RPMI7951 (cell line): ENCODE results near the gene RELT. TPM values are rescaled to one million over a fixed set of nuclear protein-coding genes. Genes with fewer than 3 reads are reported as not detected.

Experiments used
- DNase-seq: peaks from one replicate; pipeline ENCODE4 v3.0.0-alpha.2; 2012; ENCODE audit warnings: low read depth
- total RNA-seq: library from RNA; depleted of rRNA; stranded (reverse); fragments of >200 nt; shearing (Covaris generic); gene quantifications from 2 replicates; pipeline ENCODE4 v1.2.3, GENCODE V29; 2014; rRNA removed

The RELT gene, protein sequence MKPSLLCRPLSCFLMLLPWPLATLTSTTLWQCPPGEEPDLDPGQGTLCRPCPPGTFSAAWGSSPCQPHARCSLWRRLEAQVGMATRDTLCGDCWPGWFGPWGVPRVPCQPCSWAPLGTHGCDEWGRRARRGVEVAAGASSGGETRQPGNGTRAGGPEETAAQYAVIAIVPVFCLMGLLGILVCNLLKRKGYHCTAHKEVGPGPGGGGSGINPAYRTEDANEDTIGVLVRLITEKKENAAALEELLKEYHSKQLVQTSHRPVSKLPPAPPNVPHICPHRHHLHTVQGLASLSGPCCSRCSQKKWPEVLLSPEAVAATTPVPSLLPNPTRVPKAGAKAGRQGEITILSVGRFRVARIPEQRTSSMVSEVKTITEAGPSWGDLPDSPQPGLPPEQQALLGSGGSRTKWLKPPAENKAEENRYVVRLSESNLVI
- total RNA-seq, result 4.2 and 5.1 TPM in 2 replicates

DNA sequence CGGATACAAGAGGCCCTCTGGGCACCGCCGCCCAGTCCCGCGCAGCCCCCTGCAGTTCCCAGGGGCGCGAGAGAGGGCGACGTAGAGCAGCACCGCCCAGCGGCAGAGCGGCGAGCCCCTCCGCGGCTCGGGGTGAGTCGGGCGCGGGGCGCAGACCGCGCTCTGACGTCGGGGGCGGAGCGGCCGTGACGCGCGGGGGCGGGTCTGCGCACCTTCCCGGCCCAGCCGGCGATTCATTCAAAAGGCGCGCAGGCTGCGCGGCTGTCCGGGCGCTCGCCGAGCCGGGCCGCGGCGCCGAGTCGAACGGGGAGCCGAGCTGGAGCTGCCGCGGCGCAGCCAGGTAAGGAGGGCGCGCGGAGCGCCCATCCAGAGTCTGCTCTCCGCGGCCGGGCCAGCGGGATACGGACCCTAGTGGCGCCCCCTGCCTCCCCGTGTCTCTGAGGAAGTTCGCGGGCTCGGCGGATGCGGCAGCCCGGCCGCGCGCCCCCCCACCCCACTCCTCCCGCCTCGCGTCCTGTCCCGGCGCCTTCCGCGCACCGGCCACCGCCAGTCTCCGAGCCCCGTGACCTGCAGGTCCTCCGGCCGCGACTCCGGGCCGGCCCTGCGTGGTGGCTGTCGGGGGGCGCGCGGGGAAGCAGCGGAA, at the start of gene RELT:
Gene RELT (plus strand): TSS at position 240 of the 643 bp plus-strand sequence. CDS start 12,738 bp downstream, outside the sequence.
- DNase-seq, result peak; percentile 88

DNA sequence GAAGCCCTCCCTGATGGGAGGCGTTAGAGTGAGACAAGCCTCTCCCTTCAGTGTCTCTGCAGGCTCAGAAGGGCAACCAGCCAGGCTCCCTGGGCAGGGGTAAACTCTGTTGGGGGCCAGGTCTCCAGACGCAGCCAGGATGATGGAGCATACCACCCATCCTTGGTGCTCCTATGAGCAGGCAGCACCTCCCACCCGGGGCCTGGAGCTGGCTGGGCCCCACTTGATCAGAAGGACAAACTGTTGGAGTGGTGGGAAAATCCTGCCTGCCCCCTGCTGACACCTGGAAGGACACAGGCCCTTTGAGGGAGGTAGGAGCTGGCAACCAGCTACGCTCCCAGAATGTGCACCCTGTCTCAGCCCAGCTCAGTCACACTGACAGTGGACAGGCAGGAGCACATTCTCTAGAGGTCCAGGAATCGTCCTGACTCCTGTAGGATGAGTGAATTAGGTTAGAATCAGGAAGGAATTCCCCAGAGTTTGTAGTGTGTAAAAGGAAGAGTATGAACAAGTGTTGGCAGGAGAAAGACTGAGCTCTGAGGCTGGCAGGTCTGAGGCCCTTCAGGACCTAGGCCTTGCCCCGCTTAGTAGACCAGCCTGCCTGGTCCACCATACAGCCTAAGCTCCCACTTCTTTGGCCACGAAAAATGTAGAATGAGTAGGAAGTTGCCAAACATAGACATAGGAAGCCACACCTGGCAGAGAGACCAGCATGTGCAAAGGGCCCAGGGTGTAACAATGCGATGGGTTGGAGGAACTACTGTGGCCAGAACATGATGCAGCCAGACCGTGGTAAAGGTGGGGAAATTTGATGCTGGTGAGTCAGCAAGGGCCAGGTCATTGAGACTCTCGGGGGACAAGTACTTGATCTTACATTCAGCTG, 49.0 kb upstream of the RELT start:
- peak; percentile 66 for DNase-seq

DNA sequence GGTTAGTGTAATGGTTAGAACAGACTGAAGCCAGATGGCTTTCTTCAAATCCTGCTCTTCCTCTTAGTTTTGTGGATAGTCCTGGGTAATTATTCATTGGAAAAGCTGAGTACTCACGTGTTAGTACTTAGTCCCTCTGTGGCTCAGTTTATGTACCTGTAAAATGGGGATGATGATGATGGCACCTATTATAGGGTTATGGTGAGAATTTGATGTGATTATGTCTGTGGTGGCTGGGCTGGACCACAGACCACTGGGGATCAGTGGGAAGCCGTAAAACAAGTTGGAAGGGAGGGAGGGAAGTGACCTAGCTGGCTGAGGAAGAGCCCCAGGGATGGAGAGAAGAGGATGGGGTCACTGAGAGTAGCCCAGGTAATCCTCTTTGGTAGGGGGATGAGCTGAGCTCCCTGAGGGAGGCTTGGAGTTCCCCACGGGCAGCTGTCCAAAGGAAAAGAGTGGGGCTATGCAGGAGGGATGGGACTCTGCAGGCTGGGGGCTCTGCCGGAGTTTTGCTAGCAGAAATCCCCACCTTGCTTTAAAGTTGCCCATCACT, 48.3 kb upstream of the RELT start:
- no peak for DNase-seq

DNA sequence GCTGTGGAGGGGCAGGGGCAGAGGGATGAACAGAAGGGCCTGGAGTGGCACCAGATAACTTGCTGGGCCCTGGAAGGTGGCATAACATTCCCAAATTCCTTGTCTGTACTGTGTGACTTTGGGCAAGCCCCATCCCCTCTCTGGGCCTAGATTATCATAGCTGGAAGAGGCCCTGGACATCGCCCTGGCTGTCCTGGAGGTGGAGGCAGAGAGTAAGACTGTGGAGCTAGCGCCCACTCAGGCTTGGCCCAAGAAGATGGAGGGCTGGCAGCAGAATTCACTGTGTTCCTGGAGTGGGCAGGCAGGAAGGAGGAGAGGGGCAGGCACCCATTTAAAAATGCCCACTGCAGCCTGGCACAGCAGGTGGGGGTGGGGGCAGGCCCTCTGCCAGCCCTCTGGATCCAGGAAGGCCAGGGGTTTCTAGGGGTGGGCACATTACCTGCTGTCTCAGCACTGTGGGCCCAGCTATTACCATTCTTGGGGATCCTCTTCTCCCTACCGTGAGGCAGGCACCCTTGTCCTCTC, 45.6 kb upstream of the RELT start:
- DNase-seq, result peak; percentile 43

DNA sequence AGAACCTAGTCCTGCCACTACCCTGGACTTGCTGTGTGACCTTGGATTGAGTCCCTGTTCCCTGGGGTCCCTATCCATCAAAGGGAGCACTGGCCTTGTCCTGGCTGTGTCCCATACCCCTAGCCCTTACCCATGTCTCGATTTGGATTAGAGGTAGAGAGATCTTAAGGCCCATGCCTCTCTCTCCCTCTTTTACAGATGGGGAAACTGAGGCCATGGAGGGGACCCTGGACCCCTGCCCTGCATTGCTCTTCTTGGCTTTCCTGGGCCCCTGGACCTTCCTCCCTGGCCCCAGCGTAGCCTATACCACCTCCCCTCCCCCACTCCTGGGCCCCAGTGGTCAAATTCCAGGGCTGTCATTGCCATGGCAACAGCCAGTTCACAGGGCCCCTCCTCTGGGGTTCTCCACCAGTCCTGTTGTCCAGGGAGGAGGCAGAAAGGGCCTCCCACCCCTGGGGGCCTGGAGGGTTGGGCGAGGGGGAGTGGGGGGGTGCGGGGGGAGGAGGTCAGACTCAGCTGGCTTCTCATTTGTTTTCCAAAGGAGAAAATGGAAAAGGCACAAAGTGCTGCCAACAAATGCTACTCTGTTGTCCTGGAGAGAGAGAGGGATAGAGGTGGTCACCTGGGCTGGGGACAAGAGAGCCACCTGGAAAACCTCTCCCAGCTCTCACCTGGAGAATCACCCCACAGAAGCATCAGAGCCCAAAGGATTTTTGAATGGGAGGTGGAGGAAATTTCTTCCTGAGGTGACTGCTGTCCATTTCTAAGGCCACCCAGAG, 44.9 kb upstream of the RELT start:
- peak; percentile 53 for DNase-seq

DNA sequence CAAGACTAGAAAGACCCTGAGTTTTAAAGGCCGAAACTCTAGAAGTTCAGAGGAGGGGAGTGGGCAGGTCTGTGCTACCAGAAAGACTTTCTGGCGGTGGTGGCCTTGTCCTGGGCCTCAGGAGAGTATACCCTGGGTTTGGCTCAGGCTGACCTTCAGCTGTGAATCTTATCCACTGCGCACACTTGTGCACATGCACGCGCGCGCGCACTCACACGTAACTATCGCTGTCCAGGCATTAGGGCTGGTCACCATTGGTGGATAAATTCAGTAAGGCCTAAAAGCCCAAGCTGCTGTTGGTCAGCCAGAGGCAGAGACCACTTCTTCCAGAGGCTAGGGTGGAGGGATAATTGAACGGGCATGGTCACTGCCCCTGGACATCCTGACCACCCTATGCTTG, 43.0 kb upstream of the RELT start:
- no peak for DNase-seq

- DNase-seq, result no peak
These were observed 42.4 kb upstream of the RELT start for GRCh38 chr11:73333640-73334383.

GRCh38 chr11:73334384-73335203, 41.6 kb upstream of the RELT start:
- DNase-seq, result peak; percentile 93

- DNase-seq, result peak; percentile 88
These were observed 40.8 kb upstream of the RELT start for GRCh38 chr11:73335204-73335923.

GRCh38 chr11:73337846-73338245, 38.4 kb upstream of the RELT start:
- no peak for DNase-seq

DNA sequence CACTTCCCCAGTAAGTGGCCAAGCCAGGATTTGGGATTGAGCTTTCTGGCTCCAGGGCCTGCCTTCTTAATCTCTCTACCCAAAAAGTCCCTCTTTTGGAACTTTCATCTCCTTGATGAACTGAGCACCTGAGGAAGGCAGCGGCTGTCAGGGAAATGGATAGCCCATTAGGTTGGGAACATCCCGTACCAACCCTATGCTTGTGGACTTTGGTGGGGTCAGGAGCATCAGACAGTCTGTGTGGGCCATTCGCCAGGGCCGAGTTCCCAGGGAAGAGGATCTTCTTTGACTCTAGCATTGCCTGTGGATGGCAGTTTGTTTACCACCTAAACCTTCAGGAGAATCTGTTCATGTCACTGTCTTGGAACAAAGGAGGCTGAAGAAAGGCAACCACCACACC, 37.9 kb upstream of the RELT start:
- DNase-seq, result no peak

GRCh38 chr11:73340164-73340563, 36.0 kb upstream of the RELT start:
- DNase-seq, result peak; percentile 57

- DNase-seq, result no peak
These were observed 33.6 kb upstream of the RELT start for GRCh38 chr11:73342633-73343032.

DNA sequence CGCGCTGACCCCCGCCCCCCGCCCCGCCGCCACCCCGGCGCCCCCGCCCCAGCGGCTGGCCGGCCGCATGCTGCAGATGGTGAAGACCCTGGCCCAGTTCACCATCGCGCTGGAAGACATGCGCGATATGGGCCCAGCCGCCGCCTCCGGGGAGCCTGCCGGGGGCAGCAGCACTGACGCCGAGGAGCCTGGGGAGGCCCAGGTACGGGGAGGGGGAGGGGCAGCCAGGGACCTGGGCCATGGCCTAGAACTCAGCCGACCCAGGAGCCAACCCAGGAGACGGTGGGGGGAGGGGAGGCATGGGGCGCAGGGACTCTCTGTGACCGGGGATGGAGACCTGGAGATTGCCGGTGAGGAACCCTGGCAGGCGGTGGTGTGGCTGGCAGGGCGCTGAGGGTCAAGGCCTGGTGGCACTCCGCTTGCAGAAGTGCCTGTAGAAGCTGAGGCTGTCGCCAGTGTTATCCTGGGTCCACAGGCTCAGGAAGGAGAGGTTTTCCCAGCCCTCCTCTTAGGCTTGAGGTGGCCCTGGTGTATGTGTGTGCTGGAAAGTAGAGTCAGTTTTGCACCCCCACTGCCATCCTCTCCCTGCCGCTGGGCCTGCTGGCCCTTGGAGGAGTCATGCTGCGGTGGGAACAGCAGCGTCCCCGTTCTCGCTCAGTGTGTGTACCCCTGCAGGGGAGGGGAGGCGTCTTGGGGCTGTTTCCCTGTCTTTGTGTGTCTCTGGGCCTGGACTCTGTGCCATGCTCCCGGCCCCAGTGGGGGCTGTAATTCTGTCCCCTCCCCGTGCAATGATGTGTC, 32.9 kb upstream of the RELT start:
- no peak for DNase-seq

DNA sequence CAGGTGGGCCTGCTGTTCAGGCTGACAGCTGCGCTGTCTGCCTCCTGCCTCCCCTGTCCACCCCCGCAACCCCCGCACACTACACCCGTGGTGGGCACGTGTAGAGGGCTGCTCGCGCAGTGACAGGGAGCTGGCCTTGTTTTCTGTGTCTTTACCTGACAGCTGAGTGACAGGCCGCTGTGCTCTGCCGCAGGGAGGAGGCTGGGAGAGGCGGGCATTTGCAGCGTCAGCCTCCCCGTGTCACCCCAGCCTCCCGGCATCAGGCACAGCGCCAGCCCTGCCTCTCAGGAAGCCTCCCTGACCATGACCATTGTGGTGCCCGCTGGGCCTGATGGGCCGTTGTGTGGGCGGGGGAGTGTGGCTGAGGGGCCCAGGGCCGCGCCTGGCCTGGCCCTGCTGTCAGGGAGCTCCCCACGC, 32.0 kb upstream of the RELT start:
- no peak for DNase-seq

DNA sequence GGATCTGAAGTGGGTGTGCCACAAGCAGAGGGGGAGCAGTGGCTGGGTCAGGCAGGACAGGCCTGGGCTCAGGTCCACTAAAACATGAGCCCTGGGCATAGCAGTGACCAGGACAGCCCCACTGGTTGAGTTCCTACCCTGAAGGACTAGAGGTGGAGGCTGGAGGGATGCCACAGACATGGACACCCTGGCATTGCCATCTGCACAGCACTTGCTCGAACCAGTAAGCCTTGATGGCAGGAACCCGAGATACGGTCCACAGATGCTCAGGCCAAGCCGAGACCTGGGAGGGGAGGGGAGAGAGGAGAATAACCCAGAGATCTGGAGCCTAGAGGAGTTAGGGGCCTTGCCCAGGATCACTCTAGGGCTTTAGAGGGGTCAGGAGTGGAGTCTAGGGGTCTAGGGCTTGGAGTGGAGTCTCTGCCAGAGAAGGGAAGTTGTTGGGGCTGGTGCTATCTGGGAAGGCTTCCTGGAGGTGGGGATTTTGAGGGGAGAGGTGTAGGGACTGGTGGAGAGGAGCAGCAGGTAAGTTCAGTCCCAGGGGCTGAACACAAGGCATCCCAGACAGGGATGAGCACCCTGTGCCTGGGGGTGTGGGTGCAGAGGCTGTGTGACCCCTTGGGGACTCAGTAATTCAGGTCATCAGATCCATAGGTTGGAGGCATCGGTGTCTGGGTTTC, 30.6 kb upstream of the RELT start:
- DNase-seq, result no peak
